Right hindlimb (tissue), 1 donor: ENCODE data around the gene GPSM3.

Experiments used
- DNase-seq: peaks from one replicate; pipeline ENCODE4 v3.0.0-alpha.2; 2018

The GPSM3 gene

GRCh38 chr6:32170294-32170693 is 22.1 kb downstream of the GPSM3 start:
- DNase-seq: no peak

GRCh38 chr6:32168807-32169591 is 23.4 kb downstream of the GPSM3 start:
- no peak for DNase-seq

- DNase-seq: no peak
Measured at GRCh38 chr6:32168350-32168749, 24.1 kb downstream of the GPSM3 start.

- DNase-seq: no peak
Measured at GRCh38 chr6:32167761-32168262, 24.6 kb downstream of the GPSM3 start.

GRCh38 chr6:32167154-32167760 is 25.2 kb downstream of the GPSM3 start:
- no peak for DNase-seq

- no peak for DNase-seq
Measured at GRCh38 chr6:32166411-32167061, 25.9 kb downstream of the GPSM3 start.

- no peak for DNase-seq
Measured at GRCh38 chr6:32164295-32164694, 28.1 kb downstream of the GPSM3 start, which contains the start of gene EGFL8. TSS of gene EGFL8 (plus strand) at chr6:32164595. CDS start at chr6:32166166, 1,571 bp downstream.

- DNase-seq: no peak
Measured at GRCh38 chr6:32163559-32164258, 28.7 kb downstream of the GPSM3 start.

- no peak for DNase-seq
Measured at GRCh38 chr6:32158052-32158451, 34.4 kb downstream of the GPSM3 start.

- no peak for DNase-seq
Measured at GRCh38 chr6:32156891-32157290, 35.6 kb downstream of the GPSM3 start.

GRCh38 chr6:32154514-32155161 is 37.8 kb downstream of the GPSM3 start:
- peak; percentile 82 for DNase-seq

- peak; percentile 96 for DNase-seq
Measured at GRCh38 chr6:32153564-32154513, 38.6 kb downstream of the GPSM3 start, which contains the start of gene PPT2. TSS of gene PPT2 (plus strand) at chr6:32154141. CDS start at chr6:32154595, 454 bp downstream.

- DNase-seq: peak; percentile 27
Measured at GRCh38 chr6:32152769-32153563, 39.5 kb downstream of the GPSM3 start.

- DNase-seq: peak; percentile 33
Measured at GRCh38 chr6:32151863-32152768, 40.3 kb downstream of the GPSM3 start, which contains the start of gene PRRT1. TSS of gene PRRT1 (minus strand) at chr6:32151939. CDS start at chr6:32151827, 112 bp downstream.

- peak; percentile 28 for DNase-seq
Measured at GRCh38 chr6:32151181-32151862, 41.1 kb downstream of the GPSM3 start.

- DNase-seq: peak; percentile 25
Measured at GRCh38 chr6:32149932-32150870, 42.2 kb downstream of the GPSM3 start.

- no peak for DNase-seq
Measured at GRCh38 chr6:32149092-32149755, 43.2 kb downstream of the GPSM3 start.
